MCF 10A (cell line): ENCODE data around the gene DOK6. TPM values are rescaled to one million over a fixed set of nuclear protein-coding genes. Genes with fewer than 3 reads are reported as not detected.

Experiments used
- BruUV-seq: library from RNA; stranded (reverse); fragments of 400-500 nt; replicated peaks from 2 replicates; lab custom pipeline; 2021; lab: Mats Ljungman, UMichigan
- CTCF ChIA-PET: fragments of 300-600 bp; sonication (Branson Sonifier 250); formaldehyde crosslinking; extraction: SDS; loops from one replicate; lab custom pipeline; 2021; ENCODE audit warnings: antibody characterized with exemption, inconsistent platforms; lab: Yijun Ruan, JAX
- POLR2A ChIA-PET: fragments of 300-600, 350-650 bp; sonication (Branson Sonifier 250); formaldehyde crosslinking; extraction: SDS; loops from one replicate; lab custom pipeline; 2020; ENCODE audit warnings: antibody characterized with exemption, inconsistent platforms; lab: Yijun Ruan, JAX
- DNase-seq: peaks from one replicate; pipeline ENCODE4 v3.0.0-alpha.2; 2018; ENCODE audit not compliant: unreplicated experiment
- H3K27ac Mint-ChIP-seq: one replicate; pipeline ENCODE4 v1.8.0; 2022; ENCODE audit warnings: mild to moderate bottlenecking, low read depth, mixed read lengths; ENCODE audit not compliant: unreplicated experiment
- H3K27me3 Mint-ChIP-seq: one replicate; pipeline ENCODE4 v1.8.0; 2022; ENCODE audit warnings: mixed read lengths; ENCODE audit not compliant: insufficient read depth, unreplicated experiment
- H3K36me3 Mint-ChIP-seq: one replicate; pipeline ENCODE4 v1.8.0; 2022; ENCODE audit warnings: mild to moderate bottlenecking, moderate library complexity, mixed read lengths; ENCODE audit not compliant: insufficient read depth, unreplicated experiment
- H3K4me1 Mint-ChIP-seq: one replicate; pipeline ENCODE4 v1.8.0; 2022; ENCODE audit warnings: mixed read lengths; ENCODE audit not compliant: insufficient read depth, unreplicated experiment
- H3K4me3 Mint-ChIP-seq: one replicate; pipeline ENCODE4 v1.8.0; 2022; ENCODE audit warnings: mild to moderate bottlenecking, moderate library complexity, mixed read lengths; ENCODE audit not compliant: unreplicated experiment
- H3K9me3 Mint-ChIP-seq: one replicate; pipeline ENCODE4 v1.8.0; 2022; ENCODE audit warnings: mixed read lengths; ENCODE audit not compliant: unreplicated experiment
- intact Hi-C: fragments of 100-400 bp; cut with micrococcal nuclease; formaldehyde crosslinking; loops from 2 replicates; pipeline ENCODE4 v1.14.1; 2022
- total RNA-seq: library from RNA; stranded (reverse); gene quantifications from 2 replicates; pipeline ENCODE4 v1.2.3, GENCODE V29; 2022
- TF ChIP-seq, protein P1 (sequence below): fragments of 200-600 bp; IDR thresholded peaks from one replicate; pipeline ENCODE4 v1.8.0; 2022; ENCODE audit warnings: antibody characterized with exemption, mild to moderate bottlenecking; ENCODE audit not compliant: unreplicated experiment

DOK6 gene
- total RNA-seq, 1 experiment from 2014 or later, result not detected

DNA sequence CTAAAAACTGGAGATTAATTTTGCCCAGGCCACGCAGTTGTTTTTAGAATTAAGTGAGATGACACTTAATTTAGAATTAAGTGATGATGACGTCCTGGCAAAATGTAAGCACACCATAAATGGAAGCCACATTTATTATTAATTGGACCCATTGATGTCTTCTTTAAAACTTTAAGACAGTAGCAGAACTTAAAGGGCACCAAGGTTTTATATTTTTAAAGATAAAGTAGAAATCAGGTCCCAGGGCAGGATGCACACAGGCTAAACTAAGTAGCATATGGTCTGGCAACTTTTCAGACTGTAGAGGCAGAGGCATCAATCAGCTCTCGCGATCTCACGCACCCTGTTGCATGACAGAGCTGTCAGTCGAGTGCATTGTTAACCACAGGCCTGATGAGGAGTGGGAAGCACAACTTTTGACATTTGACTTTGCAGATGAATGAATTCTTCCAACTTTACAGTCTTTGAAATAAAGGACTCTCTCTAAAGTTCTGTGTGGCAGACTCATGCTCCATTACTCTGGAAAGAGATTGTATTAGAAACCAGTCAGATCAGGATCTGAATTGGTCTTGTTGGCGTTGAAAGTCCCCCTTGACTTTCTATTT, 314.6 kb downstream of the DOK6 start:
- BruUV-seq, result no TSS peak
- intact Hi-C loops, result no loop called here
- no peaks in the 10 kb centered on the region for H3K36me3 Mint-ChIP-seq
- DNase-seq, result no peak
- H3K9me3 Mint-ChIP-seq, result peaks cover 7% of the 10 kb centered on the region
- no peaks in the 10 kb centered on the region for H3K4me1 Mint-ChIP-seq
- ChIA-PET CTCF (no interaction called here), POLR2A (no interaction called here)
- no peaks in the 10 kb centered on the region for H3K27me3 Mint-ChIP-seq
- H3K4me3 Mint-ChIP-seq, result no peak overlapping the region
- TF ChIP-seq, protein P1, sequence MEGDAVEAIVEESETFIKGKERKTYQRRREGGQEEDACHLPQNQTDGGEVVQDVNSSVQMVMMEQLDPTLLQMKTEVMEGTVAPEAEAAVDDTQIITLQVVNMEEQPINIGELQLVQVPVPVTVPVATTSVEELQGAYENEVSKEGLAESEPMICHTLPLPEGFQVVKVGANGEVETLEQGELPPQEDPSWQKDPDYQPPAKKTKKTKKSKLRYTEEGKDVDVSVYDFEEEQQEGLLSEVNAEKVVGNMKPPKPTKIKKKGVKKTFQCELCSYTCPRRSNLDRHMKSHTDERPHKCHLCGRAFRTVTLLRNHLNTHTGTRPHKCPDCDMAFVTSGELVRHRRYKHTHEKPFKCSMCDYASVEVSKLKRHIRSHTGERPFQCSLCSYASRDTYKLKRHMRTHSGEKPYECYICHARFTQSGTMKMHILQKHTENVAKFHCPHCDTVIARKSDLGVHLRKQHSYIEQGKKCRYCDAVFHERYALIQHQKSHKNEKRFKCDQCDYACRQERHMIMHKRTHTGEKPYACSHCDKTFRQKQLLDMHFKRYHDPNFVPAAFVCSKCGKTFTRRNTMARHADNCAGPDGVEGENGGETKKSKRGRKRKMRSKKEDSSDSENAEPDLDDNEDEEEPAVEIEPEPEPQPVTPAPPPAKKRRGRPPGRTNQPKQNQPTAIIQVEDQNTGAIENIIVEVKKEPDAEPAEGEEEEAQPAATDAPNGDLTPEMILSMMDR, result no peak
- no peak overlapping the region for H3K27ac Mint-ChIP-seq

DNA sequence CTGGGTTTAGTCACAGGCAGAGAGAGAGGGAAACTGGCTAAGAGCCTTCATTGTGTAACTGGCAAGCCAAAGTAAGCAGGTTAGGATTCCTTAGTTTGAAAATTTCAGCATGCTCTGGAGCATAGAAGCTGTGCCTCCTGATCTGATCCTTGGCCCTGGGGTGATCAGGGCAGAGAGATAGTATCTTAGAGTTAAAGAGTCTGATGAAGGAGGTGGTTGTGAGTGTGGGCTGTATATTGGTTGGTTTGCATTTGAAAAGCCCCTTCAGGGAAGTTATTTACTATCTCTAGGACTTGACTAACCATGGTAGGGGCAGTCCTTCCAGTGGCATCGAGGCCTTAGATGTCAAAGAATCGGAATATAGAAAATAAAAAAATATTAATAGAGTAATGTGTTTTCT, 316.9 kb downstream of the DOK6 start:
- no TSS peak for BruUV-seq
- H3K9me3 Mint-ChIP-seq, result peaks cover 7% of the 10 kb centered on the region
- CTCF ChIA-PET, result no interaction called here
- TF ChIP-seq, protein P1, result no peak
- H3K4me1 Mint-ChIP-seq, result no peaks in the 10 kb centered on the region
- H3K4me3 Mint-ChIP-seq, result no peak overlapping the region
- no peak overlapping the region for H3K27ac Mint-ChIP-seq
- intact Hi-C loops, result no loop called here
- DNase-seq, result no peak
- POLR2A ChIA-PET, result interaction anchor here (0.7 kb wide), 1 partner anchor 93 kb away, joined by 4 read pairs; no protein-coding TSS in a partner anchor
- H3K27me3 Mint-ChIP-seq, result no peaks in the 10 kb centered on the region
- H3K36me3 Mint-ChIP-seq, result no peaks in the 10 kb centered on the region

DNA sequence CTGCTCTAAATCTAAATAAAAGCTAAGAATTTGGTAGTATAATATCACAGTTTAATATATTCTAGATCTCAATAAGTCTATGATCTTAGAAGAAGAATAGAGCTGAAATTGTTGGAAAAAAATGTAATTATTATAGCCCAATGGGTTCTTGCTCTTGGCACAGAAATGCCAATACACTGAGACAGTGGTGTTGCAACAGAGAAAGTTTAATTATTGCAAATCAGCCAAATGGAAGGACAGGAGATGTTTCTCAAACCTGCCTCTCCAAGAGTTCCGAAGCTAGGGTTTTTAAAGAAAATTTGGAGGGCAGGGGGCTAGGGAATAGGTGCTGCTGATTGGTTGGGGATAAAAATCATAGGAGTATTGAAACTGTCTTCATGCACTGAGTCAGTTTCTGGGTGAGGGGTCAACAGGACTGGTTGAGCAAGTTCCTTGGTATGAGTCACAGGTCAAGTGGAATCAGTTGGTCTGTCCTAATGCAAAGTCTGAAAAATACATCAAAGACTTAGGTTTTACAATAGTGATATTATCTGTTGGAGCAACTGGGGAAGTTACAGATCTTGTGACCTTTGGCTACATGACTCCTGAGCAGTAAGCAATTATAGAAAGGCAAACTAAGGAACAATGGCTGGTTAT, 318.3 kb downstream of the DOK6 start:
- H3K36me3 Mint-ChIP-seq, result no peaks in the 10 kb centered on the region
- ChIA-PET CTCF (no interaction called here), POLR2A (no interaction called here)
- no TSS peak for BruUV-seq
- TF ChIP-seq, protein P1, result no peak
- no peaks in the 10 kb centered on the region for H3K27me3 Mint-ChIP-seq
- no peak for DNase-seq
- no peak overlapping the region for H3K27ac Mint-ChIP-seq
- H3K4me1 Mint-ChIP-seq, result no peaks in the 10 kb centered on the region
- peaks cover 7% of the 10 kb centered on the region for H3K9me3 Mint-ChIP-seq
- intact Hi-C loops, result no loop called here
- no peak overlapping the region for H3K4me3 Mint-ChIP-seq

DNA sequence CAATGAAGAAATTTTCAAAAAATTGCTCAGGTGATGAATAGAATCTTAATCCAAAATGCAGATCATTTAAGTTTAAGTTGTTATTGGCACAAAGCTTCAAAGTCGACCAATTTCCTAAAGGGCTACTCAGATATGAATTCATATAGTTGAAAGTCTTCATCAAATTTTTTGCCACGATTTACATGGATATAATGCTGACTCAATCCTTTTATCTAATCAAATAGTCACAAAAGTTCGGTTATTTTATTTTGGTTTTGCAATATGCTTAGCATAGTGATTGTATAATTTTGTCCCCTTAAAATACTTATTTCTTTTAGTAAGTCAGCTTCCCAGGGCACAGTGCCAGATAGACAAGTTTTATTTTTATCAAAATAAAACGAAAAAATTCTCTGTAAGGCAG, 319.7 kb downstream of the DOK6 start:
- ChIA-PET POLR2A (interaction anchor here (0.5 kb wide), 1 partner anchor 9 kb away, joined by 3 read pairs; no protein-coding TSS in a partner anchor), CTCF (interaction anchor here (0.6 kb wide), 1 partner anchor 63 kb away, joined by 4 read pairs; no protein-coding TSS in a partner anchor)
- no peak for DNase-seq
- TF ChIP-seq, protein P1, result no peak
- BruUV-seq, result no TSS peak
- no peak overlapping the region for H3K27ac Mint-ChIP-seq
- intact Hi-C loops, result no loop called here
- peaks cover 7% of the 10 kb centered on the region for H3K9me3 Mint-ChIP-seq
- H3K36me3 Mint-ChIP-seq, result no peaks in the 10 kb centered on the region
- no peak overlapping the region for H3K4me3 Mint-ChIP-seq
- H3K27me3 Mint-ChIP-seq, result no peaks in the 10 kb centered on the region
- no peaks in the 10 kb centered on the region for H3K4me1 Mint-ChIP-seq
